NCI-H1105 treated with DMSO at 0.1 percent for 48 hours (cell line): ENCODE results near the gene TRIP13.
"Not testable (repeated sequence)": the region's sequence is repeated elsewhere in the genome, so short reads cannot be mapped to it uniquely, and the experiment has no call there.

ENCODE experiments used
- DNase-seq: peaks from one replicate; lab custom pipeline; 2025; lab: John Stamatoyannopoulos, UW

TRIP13 gene

DNA sequence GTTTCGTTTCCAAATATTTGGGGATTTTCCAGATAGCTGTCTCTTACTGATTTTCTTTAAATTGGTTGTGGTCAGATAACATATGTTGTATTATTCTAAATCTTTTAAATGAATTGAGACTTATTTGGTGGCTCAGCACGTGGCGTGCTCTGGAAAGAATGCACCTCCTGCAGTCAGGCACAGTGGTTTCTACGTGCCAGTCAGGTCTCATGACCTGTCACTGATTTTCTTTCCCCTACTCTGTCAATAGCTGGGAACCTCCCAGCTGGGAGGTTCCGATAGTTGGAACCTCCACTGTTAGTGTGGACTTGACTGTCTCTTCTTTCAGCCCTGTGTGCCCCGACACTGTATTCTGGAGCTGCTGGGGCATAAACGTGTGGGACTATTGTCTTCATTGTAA lies 27.6 kb downstream of the TRIP13 start:
- no peak for DNase-seq

DNA sequence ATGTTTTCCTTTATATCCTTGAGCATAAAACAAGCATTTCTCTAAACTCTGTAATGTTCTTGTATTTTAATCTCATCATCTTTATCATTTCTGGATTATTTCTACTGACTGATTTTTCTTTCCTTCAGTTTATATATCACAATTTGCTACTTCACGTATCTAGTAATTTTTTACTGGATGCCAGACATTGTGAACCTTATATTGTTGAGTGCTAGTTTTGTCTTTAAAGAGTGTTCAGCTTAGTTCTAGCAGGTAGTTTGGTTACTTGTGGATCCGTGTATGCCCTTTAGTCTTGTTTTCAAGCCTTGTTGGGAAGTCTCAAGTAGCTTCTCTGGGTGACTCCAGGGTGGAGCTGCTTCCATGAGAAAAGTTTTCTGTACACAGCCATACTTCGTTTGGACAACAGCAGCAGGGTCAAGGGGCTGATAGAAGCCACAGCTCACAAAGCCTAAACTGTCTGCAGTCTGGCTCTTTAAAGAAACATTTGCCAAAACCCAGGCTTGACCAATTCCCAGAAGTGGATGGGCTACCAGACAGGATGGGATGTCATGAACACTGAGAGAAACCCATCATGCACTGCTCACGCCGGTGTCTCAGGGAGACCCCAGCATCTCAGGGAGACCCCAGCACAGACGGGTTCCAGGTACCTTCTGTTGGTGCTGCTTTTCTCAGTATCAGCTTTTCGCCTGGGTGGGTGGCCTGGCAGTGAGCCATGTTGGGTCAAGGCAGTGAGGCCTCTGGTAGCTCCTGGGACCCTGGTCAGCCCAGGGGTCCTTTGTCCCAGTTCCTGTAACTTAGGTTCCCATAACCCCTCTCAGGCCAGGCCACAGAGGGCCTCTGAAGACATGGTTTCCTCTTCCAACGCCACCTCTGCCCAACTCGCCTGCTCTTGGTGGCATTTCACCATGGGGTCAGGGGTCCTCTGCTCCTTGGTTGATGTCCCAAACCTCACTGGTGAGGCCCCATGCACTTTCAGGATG lies 29.1 kb downstream of the TRIP13 start:
- no peak for DNase-seq

DNA sequence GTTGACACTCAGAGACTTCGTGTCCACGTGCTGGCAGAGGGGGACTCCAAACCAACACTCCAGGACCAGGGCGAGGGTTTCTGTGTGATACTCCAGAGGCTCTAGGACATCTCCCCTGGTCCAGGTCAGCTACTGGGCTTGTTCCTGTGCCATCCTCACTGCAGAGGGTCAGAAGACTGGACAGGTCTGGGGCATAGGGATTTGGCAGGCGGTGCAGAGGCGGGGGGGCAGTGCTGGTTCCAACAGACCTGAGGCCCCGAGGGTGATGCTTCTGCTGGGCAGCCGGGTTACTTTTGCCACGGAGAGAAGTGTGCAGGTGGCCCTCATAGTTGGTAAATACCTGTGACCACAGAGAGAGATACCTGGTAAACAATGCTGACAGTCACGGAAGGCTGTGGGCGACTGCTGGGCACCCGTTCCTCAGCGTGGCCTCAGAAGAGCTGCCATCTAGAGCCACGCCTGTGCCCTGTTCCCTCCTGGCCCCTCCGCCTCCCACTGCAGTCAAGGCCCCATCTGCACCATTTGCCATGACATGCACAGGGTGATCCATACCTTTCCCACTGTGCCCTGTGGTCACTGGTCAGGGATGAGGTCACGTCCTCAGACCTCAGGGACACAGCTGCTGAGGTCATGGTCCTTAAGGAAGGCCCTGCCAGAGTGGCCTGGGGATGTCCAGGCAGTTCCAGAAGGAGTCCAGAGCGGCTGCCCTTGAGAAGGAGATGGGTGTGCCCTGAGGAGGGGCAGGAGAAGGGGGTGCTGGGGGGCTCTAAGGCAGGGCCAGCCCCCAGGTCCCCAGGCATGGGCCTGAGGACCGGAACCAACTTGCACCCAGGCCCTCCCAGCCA lies 30.0 kb downstream of the TRIP13 start:
- DNase-seq, result no peak

DNA sequence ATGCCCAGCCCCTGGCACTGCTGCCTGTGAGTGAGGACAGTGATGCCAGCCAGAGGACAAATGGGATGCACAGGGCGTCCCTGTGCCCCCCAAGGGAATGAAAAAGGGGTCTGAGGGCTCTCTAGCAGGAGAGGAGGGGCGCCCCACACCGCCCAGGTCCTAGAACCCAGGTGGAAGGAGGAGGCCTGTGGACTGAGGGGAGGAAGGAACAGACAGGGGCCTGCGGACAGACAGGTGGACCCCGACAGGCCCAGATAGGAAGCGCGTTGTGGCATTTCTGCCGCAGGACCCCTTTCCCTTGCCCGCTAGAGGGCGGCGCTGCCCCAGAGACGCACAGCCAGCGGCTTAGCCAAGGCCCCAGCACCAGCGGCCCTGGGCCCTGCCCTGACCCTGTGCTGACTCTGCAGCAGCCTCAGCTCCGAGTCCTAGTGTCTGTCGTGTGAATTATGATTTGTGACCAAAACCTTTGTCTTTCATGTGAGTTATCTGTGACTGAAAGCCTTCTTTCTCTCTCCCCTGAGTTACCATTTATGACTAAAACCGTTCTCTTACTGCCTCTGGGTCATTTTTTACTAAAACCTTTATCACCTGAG lies 30.7 kb downstream of the TRIP13 start:
- DNase-seq, result peak; percentile 58

DNA sequence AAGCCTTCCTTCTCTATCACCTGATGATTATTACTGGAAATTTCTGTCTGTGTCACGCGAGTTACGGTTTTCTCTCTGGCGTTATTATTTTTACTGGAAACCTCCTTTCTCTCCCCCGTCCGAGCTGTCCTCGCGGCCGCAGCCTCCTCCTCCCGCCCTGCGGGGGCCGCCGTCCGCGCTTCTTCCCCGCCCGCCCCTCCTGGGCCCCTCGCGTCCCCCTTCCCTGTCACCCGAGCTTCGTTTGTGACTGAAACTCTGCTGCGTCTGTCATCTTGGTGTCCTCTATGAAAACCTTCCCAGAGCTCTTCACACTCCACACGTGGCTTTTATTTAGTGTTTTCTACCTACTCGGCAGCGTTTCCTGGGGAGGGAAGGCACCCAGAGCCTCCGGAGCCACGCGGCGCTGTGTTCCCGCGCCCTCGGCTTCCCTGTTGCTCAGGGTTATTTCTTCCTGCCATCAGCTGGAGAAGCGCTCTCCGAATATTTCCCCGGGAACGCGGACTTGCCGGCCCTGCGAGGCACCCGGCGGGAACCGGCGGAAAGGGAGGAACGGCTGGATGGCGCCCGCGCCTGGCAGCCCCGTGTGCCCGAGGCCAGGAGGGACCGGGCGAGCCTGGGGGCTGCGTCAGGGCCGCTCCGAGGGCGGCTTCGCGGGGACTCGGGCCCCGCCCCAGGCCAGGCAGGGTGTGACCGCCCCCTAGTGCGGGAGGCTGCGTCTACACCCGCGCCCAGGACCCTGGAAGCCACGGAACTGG lies 33.9 kb downstream of the TRIP13 start:
- no peak for DNase-seq

DNA sequence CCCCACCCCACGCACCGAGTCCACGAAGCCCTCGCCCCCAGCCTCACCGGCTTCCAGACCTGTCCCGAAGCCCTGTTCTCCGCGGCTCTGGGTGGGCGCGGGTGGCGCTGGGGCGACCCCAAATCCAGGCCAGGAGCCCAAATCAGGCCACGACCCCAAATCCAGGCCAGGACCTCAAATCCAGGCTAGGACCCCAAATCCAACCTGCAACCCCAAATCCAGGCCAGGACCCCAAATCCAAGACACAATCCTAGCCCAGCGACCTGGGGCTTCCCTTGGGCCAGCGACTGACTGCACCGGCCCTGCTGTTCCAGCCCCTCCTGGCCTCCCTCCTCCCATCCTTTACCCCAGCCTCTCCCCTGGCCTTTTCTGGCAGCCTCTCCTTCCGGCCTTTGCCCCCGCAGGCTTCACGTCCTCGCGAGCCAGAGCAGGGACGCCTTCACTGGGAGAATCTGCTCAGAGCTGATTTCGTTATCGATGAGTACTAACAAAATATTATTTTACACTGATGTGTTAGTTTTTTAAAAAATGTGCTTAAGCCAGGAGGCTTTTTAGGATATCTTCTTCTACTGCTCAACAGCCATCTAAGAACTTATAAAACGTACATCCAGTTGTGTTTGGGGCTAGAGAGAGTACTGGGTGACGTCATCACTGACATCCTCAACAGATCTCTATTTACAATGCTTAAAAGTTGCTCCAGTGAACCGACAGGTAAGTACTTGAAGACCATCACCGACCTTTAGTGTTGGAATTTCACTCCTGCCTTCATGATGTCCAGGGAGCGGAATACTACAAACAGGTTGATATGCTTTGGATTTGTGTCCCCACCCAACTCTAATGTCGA lies 34.7 kb downstream of the TRIP13 start:
- DNase-seq, result no peak

DNA sequence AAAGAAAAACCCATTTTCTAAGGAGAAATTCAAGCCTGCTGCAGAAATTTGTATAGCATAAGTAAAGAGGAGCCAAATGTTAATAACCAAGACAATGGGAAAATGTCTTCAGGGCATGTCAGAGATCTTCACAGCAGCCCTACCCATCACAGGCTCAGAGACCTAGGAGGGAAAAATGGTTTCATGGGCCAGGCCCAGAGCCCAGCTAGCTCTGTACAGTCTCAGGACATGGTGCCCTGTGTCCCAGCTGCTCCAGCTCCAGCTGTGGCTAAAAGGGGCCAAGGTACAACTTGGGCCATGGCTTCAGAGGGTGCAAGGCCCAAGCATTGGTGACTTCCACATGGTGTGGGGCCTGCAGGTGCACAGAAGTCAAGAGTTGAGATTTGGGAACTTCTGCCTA lies 36.5 kb downstream of the TRIP13 start:
- DNase-seq, result not testable (repeated sequence)

DNA sequence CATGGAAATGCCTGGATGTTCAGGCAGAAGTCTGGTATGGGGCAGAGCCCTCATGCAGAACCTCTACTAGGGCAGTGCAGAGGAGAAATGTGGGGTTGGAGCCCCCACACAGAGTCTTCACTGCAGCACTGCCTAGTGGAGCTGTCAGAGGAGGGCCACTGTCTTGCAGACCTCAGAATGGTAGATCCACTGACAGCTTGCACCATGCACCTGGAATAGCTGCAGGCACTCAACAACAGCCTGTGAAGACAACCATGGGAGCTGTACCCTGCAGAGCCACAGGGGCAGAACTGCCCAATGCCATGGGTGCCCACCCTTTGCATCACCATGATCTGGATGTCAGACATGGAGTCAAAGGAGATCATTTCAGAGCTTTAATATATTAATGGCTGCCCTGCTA lies 36.9 kb downstream of the TRIP13 start:
- no peak for DNase-seq

DNA sequence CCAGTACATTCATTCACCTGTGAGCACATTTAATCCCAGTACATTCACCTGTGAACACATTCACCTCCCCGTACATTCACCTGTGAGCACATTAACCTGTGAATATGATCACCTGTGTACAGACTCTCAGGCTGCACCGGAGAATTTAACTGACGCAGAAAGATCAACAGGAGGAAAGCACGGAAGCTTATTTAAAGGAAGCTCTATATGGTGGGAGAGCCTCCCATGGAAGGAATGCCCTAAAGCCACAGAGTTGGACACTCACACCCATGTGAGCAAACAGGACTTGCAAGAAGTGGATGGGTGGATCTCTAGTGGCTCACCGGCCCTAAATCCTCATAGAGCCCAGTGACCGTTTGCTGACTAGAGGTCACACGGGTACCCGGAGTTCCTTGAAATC lies 38.2 kb downstream of the TRIP13 start:
- no peak for DNase-seq

DNA sequence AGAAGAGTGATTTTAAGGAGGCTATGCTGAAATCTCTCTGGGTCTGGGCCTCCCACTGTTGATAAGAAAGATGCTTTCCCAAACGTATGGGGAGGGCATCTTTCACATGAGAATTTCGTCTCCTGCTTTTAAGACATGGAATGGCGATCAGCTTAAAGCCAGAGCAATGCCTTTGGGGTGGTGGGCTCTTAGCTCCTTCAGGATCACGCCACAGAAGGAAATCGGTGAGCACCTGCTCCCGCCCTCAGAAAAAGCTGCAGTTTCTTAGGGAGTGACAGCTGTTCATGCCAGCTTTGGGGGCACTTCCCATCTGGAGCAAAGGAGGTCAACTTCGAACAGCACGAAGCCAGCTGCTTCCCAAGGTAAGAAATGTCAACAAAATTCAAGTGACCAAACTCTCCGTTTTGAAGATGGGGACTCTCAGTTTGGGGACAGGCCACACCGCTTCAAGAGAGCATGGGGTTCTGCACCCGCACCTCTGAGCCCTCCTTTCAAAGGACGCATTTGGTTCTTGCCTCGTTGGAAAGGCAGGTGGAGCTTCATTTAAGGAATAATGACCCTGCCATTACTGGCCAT lies 39.0 kb downstream of the TRIP13 start:
- DNase-seq, result no peak

DNA sequence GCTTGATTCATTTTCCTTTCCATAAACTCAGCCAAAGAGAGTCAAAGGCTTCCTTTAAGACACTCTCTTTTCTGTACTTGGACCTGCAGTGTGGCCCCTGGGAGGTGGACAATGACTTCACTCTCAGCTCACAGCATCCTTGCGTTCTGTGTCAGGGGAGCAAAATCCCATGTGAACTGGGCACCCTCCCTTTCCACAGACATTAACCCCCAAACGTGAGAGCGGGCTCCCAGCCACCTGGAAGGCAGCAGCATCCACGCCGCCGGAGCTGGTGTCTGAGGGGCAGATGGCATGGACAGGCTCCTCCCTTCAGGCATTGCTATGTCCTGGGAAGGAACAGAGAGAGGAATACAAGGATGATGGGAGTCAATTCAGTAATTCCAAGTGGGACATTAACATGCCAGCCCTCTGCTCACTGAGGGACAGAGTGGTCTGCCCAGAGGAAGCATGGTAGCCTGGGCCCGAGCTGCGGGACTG lies 39.5 kb downstream of the TRIP13 start:
- DNase-seq, result no peak

DNA sequence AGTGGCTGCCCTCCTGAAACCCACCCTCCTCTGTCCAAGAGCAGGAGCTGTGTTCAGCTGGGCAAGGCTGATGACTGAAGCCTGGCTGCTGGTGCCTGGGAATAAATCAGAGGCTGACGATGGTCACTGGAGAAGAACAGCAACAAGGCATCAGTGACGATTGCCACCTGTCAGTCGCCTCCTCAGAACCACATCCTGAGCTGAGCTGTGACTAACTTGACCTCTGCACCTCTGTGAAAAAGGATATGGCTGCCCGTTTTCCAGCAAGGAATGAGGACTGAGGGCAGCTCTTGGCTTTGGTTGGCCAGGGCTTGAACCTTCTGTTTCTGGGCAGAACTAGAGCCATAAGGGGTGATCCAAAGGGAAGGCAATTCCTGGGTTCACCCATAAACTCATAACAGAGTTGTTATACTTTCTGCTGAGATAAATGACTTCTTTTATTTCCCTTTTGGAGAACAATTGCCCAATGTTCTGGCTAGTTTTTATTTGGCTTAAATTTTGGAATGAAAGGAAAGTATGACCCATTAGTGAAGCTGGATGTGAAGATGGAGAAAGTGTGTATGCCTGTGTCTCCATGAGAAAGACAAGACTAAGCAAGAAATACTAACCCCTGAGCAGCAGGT lies 40.1 kb downstream of the TRIP13 start:
- no peak for DNase-seq

DNA sequence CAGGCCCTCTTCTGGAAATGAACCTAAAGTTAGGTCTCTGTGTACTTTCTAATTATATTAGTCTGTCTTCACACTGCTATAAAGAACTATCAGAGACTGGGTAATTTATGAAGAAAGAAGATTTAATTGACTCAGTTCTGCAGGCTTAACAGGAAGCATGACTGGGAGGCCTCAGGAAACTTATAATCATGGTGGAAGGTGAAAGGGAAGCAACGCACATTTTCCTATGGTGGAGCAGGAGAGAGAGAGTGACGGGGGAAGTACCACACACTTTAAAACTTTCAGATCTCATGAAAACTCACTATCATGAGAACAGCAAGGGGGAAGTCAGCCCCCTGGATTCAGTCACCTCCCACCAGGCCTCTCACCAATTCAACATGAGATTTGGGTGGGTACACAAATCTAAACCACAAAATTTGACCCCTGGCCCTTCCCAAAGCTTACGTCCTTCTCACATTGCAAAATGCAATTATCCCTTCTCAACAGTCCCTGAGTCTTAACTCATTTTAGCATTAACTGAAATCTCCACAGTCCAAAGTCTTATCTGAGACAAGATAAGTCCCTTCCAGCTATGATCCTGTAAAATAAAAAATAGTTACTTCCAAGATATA lies 40.7 kb downstream of the TRIP13 start:
- no peak for DNase-seq

DNA sequence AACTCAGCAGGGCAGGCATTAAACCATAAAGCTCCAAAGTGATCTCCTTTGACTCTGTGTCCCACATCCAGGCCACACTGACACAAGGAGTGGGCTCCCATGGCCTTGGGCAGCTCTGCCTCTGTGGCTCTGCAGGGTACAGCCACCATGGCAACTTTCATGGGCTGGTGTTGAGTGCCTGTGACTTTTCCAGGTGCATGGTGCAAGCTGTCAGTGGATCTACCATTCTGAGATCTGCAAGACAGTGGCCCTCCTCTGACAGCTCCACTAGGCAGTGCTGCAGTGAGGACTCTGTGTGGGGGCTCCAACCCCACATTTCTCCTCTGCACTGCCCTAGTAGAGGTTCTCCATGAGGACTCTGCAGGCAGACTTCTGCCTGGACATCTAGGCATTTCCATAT lies 41.3 kb downstream of the TRIP13 start:
- DNase-seq, result not testable (repeated sequence)

DNA sequence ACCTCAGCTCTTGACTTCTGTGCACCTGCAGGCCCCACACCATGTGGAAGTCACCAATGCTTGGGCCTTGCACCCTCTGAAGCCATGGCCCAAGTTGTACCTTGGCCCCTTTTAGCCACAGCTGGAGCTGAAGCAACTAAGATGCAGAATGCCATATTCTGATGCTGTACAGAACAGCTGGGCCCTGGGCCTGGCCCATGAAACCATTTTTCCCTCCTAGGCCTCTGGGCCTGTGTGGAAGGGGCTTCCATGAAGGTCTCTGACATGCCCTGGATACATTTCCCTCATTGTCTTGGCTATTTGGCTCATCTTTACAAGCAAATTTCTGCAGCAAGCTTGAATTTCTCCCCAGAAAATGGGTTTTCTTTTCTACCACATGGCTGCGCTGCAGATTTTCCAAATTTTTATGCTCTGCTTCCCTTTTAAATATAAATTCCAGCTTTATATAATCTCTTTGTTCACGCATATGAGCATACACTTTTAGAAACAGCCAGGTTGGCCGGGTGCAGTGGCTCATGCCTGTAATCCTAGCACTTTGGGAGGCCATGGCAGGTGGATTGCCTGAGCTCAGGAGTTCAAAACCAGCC lies 41.8 kb downstream of the TRIP13 start:
- not testable (repeated sequence) for DNase-seq

DNA sequence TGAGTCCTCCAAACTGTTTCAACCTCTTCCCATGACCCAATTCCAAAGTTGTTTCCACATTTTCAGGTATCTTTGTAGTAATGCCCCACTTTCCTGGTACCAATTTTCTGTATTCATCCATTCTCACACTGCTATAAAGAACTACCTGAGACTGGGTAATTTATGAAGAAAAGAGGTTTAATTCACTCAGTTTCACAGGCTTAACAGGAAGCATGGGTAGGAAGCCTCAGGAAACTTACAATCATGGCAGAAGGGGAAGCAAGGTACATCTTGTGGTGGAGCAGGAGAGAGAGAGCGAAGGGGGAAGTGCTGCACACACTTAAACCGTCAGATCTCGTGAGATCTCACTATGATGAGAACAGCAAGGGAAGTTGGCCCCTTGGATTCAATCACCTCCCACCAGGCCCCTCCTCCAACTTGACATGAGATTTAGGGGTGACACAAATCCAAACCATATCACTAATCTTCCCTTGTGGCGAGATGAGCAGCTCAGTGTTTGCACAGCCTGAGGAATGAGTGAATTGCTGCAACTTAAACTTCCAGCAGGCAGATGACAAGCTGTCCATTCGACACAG lies 42.9 kb downstream of the TRIP13 start:
- no peak for DNase-seq

DNA sequence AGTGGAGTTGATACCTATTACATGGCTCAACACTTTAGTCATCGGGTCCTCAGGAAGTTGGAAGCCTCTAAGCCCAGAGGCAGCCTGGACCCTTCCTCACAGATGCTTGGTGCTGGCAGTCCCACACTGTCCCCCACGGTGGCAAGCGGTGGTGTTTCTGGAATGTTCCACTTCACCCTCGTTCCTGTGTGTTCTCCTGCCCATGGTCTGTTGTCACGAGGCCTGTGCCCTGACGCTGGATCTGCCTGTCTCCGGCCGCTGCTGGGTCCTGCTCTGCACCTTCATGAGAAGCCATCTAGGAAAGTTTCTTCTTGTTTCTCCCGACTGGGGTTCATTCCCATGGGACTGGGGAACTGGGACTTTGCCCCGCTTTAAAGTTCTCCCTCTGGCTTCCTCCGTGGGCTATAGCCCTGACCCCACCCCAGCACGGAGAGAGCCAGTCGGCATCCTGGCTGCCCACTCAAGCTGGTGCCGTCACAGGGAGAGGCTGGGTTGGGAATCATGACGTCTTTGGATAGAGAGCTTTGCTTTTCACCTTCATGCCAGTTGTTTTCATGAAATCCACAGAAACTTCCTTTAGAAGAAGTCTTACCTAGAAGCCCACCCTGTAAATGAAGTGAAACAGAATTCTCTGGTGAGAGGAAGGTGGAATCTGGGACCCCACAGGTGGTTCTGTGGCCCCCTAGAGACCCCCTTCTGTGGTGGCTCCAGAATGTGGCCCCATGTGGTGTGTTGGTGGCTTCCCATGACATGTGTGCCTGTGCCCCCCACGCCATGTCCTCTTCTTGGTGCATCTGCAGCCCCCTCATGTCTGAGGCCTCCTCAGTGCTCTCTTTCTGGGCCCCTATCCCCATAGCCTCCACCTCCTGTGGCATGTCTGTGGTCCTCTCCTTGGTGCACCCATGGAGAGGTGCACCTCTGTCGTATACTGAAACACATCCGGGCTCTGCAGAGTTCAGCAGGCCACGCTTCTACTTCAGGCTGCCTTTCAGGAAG lies 43.8 kb downstream of the TRIP13 start:
- no peak for DNase-seq
